Activated CD8-positive, alpha-beta memory T cell treated with anti-CD3 and anti-CD28 coated beads for 4 hours (primary cell): ENCODE results near the gene NCAM1.

Experiments
- DNase-seq, 2 donors: peaks; one replicate each; pipeline ENCODE4 v3.0.0-alpha.2; 2020; ENCODE audit warnings: low read depth in 2 of 2

NCAM1 gene

DNA sequence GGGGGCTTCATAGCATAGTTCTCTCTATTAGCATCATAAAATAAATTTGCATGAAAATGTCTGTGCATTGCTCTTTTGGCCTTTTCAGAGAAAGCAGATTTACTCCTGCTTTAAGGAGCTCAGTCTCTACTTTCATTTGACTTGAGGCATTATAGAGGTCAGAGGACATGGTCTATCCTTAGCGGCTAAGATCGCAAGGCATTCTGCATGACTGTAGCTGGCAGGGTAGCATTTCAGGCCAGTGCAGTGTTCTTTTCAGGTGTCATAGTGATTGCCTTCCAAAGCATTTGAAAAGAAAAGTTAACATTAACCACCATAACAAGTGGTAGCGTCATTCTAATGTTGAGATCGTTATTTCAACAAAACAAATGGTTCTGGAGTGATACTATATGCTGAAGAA is 126.5 kb downstream of the NCAM1 start:
- DNase-seq, result no peak

DNA sequence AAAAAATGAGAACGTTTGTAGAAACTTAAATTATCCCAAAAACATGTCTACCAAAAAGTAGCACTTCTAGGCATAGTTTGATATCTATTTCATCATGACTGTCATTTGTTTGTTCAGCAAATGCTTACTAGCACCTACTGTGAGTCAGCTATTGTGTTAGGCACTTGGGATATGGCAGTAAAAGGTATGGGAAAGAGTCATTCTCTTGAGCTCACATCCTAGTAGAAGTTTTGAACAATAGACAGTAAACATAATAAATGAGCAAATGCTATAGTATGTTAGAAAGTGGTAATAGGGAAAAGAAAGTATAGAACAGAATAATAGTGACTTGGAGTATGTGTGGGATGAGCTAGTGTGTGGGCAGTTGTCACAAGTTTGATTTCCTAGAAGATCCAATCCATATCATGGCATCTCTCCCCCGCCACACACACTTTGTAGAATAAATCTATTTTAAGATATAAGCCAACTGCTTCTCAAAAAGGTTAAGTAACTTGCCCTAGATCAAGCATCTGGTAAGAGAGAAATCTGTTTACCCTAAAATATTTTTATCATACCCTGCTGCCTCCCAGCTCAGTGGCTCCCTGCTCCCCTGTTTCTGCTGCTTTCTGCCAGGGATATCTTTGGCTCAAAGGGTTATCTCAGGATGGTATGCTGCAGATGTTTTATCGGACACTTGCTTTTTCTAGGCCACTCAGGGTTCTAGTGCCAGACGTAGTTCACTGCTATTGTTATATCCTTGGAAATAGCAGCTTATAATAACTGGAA is 129.7 kb downstream of the NCAM1 start:
- no peak for DNase-seq

DNA sequence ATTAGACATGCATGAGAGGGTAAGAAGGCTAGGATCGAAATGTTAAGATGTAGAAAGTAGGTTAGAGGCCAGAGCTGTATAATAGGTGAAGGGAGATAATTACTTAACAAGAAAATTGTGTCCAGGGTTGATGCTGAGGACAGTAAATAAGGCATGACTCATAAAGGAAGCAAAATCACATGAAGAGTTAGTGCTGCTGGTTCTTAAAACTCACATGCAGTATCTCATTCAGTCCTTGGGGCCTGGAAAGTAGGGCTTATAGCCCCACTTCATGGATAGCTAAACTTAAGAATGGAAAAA is 130.2 kb downstream of the NCAM1 start:
- DNase-seq, result no peak

DNA sequence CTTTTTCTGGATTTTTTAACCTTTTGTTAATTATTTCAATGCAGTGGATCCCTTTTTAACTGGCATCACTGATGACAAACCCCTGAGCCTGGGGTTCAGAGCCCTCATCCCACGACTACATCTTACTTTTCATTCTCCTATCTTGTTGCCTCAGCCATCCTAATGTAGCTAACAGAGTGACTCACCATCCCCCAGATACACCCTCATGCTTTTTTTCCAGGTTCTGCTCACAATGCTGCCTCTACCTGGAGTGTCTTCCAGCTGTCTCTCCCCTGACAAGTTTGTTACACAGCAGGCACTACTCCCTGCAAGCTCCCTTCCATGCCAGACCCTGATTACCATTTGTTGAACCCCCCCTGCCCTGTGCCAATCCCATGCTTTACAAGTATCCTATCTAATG is 135.4 kb downstream of the NCAM1 start:
- no peak for DNase-seq

DNA sequence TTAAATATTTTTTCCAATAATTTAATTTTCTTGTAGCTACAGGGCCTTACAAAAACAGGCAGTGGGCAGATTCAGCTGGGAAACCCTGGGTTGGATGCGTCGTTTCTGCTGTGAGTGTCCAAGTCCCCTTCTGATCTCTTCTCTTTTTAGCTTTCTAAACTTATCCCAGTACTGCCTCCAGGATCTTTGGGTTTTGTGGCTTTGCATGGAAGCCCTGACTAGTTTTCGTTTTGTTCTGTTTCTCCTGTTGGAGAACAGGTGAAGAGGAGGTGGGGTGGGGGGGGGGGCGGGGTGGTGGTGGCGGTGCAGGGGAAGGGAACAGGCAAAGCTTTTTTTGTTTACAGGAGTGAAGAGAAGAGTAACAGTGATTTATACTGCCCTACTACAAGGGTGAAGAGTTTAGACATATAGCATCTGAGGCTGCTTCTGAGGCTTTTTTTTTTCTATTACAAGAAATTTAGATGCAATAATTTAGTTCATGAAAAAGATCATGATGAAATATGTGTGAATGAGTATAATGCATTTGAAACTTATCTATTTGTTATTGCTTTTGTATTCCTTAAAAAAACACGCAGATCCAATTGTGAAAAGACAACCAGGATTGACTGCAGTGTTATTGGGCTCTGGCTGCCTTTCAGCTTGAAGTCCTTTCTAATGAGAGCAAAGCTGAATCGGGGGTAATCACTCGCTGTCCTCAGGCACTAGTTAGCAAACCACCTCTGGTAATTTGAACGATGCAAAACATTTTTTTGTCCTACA is 142.9 kb downstream of the NCAM1 start:
- no peak for DNase-seq

DNA sequence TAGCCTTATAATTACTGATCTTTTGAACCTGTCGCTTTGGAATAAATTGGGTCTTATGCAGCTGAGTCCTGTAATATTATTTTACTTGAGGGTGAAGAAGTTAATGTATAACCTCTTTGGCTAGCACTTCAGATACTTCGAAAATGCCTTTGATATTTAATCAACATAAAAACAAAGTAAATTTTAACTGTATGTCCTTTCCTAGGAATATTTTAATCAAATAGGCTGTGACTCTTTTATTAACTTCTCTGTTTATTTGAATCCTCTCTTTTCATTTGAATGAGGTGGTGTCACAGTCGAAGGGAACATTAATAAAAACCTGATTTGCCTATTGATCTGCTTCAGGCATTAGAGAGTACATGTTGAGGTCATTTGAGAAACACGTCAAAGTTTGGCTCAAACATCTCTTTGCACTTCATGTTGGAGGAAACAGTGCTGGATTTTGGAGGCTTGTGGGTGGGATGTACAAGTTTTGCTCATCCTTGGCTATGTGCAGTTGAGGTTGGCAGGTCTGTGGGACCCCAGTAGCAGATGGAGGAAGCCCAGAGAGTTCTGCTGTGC is 143.6 kb downstream of the NCAM1 start:
- no peak for DNase-seq

DNA sequence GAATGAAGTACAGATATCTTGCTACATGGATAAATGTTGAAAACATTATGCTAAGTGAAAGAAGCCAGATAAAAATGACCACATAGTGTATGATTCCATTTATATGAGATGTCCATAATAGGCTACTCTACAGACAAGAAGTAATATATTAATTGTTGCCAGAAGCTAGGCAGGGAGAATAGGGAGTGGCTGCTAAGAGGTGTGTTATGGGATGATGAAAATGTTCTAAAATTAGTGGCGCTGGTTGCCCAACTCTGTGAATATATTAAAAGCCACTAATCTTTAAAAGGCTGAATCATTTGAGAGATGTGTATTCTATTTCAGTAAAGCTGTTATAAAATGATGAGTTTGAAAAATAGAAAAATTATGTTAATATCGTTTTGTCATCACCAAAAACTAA is 144.4 kb downstream of the NCAM1 start:
- DNase-seq, result no peak

DNA sequence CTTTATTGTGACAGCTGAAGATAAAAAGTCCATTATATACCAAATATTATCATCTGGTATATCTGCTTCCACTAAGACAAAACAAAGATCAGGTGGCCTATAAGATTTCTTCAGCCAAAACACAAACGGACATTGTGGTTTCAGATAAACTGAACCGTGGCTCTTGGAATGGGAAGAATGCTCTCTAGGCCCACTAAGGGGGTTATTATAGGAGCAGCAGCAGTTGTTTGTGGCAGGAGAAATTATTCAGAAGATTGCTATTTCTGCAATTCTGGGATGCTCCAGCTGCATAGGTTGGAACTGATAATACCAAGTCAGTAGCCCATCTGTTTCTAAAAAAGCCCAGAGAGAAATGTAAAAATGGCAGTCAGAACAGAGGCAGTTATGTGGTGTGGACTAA is 145.3 kb downstream of the NCAM1 start:
- no peak for DNase-seq

DNA sequence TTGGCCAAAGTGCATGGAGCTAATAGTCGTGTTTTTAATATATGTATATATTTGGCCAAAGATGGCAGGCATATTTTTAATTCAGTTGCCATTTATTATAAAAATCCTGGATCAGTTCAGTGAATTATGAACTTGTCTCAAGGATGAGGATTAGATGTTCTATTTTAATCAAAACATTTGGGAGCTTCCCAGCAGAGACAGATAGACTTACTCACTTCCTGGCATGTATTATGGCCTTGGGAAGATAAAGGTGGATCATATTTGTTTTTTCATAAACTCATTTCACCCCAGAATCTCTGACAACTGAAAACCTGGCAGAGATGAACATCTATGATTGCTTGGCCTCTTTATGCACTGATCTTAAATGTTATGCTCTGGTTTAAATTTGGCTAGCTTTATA is 148.8 kb downstream of the NCAM1 start:
- DNase-seq, result no peak

DNA sequence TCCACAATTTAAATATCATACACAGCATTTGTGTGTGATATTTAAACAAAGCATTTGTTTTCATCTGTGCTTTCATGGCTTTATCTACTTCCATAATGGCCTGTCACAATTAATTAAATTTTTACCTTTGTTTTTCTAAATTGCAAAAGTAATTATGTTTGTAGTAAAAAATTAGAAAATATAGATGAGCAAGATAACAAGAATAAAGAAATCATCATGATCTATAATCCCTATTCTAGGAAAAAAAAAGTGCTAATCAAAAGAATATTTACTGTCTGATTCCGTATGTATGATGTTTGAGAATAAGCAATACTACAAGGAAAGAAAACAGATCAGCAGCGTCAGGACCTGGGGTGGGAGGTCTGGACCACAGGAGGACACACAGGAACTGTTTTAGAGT is 149.9 kb downstream of the NCAM1 start:
- DNase-seq, result no peak

DNA sequence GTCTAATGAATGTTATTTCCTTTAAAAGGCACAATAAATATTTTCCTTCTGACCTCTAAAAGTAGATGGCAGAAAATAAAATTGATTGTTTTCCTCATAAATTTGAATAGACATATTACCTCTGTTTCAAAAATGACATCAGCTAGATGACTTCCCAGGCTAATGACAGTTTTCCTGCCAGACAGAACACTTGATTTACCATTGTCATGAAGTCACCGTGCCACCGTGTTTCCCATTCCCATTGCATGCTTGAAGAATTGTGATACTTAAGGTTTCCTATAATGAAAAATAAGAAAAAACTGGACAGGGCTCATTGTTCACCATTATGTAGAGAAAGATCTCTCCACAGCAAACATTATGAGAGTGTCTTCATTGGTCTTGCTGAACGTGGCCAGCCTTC is 151.1 kb downstream of the NCAM1 start:
- DNase-seq, result no peak

DNA sequence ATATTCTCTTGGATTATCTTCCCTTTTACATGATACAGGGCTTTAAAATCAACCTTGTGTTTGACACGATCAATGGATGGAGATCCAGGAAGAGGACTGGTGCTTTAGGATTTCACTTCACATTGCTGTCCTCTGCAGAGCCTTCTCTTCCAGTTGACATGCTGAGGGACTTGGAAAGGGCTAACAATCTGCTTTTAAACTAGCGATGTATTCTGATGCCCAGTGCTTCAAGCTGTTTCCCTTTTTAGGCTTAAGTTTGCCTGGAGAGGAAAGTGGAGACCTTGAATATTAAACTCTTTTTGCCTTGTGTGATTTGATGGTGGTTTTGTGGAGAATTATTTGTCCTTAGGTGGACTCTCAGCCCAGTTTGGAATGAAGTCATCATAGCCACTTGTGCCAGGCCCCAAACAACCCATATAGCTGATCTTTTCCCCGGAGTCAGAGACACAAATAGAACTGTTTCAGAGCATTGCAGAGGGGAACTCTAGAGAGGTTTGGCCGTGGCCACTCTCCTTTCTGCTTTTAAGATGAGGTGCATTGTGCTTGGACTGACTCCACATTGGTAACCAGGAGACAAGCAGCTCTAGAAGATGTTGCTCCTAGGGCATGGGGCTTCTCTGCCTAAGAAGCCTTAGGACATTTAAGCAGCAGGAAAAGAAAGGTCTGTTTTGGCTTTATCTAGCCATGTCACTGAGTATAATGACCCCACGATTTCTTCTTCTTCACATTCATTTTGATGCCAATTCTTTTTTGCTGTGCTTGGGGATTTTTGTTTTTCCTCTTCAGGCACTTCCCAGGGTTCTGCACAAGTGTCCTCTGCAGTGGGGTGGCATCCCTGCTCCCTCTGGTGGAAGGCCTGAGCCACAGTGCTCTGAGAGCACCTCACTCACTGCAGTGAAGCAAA is 152.8 kb downstream of the NCAM1 start:
- DNase-seq, result no peak

DNA sequence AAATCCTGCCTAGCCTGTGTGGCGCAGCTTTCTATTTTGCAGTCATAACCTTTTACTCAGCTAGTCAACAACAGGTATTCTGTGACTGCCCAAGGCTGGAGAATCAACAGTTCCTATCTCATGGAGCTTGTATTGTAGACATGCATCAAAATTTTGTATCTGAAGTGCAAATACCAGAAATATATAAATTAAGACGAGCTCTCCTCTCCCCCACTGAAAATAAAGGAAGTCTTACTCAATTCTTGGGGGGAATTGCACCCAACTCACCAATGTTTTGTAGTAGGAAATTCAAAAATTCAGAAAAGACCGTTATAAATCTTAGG is 153.4 kb downstream of the NCAM1 start:
- no peak for DNase-seq

DNA sequence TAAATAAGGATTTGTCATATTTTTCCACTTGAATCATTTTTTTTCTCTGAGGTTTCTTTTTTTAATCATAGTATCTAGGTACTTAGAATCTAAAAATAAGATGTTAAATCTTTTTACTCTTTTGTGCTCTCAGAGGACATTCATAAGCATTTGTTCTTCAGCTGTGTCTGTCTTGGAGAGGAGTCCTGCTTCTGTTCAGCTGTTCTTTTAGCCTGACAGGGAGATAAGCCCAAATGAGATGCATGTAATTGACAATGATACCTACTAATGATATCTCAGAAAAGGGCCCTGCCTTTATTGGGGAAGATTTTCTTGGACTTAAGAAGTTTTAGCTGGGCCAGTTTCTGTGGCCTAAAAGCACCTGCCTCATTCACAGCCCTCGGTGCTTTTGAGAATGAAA is 156.9 kb downstream of the NCAM1 start:
- no peak for DNase-seq

DNA sequence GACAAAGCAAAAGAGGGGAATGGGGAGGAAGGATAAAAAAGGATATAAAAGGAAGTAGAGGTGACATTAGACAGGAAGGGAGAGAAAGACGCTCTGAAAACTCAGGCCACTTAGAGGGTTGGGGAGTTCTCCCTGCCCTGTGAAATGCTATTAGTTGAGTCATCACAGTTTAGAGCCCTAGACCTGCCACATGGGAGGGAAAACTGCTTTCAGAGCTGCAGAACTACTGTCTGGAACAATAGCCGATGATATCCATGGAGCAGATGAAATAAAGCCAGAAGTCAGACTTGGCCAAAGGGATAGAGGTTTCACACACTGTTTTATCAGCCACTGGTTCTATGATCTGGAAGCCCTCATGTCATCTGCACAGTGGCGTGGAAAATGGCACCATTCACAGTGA is 157.9 kb downstream of the NCAM1 start:
- no peak for DNase-seq

DNA sequence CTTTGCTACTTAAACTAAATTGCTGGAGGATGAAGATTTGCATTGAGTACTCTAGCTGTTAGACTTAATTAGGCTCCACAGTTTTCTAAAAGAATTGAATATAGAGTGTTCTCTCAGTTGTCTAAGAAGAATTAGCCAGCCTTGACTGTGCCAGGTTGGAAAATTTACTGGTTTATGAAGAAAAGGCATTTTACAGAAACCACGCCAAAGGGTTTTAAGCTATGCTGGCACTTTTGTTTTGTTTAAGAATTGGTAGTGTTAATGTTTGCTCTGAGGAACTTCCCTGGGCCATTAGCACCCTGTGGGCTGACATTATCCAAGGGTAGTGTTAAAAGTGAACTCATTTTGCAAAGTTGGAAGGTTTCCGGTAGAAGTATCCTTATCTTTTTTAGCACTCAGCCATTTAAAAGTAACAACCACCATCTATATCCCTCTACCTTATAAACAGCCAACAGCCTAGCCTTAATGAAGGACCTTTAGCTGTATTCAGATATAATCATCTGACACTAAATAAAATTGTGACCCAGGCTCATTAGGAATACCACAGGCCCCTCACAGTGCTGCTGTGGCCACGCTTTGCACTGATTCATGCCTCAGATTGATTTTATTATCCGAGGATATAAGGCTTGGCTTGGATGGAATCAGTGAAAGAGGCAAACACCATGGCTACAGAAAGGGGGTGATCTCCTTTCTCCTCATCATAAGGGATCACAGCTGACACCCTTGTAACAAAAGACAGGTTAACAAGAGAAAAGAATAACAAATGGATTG is 158.9 kb downstream of the NCAM1 start:
- no peak for DNase-seq

DNA sequence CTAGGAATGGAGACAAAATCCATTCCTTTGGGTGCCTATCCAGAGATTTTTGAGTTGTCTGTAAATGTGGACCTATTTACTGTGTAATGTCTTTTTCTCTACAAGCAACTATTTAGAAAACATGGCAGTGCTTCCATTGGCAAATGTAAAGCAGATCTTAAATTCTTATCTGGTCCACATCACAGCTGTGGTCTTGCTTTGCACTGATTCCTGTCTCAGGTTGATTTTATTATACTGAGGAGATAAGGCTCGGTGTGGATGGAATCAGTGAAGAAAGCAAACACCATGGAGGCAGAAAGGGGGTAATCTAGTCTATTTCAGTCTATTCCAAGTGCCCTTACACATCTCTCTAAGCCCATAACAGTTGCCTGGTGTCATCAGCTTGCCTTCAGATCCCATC is 160.5 kb downstream of the NCAM1 start:
- no peak for DNase-seq

DNA sequence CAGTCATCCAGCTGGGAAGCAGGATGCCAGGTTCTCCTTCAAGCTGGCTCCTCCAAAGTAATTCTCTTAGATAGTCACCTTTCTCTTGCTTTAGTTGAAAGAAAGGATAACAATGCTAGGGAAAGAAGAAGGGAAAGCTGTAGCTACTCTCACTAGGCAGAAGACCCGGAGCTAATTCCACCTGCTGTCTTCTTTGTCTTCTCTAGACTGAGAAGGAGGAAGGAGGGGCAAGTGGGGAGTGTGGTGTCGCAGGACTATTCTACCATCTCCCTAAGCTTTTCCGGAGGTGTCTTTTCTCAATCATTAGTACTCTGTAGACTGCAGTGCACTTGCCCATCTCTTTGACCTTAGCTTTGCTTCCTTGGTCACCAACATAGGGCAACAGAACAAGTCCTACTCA is 162.8 kb downstream of the NCAM1 start:
- no peak for DNase-seq

DNA sequence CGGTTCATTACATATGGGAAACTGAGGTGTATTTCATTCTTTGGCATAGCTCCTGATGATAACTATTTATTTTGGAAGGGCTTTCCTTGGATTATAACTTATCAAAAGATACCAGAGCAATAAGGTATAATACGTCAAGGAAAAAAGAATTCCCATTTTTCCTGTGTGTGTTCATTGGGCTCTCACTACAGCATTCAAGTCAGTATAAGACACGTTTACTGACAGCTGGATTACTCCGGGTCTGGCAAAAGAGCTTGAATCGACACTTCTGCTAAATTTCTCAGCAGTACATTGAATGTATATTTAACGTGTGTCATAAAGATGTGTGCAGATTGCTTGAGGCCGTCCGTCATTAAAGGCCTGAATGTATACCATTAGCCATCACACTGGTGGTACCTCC is 163.4 kb downstream of the NCAM1 start:
- no peak for DNase-seq

DNA sequence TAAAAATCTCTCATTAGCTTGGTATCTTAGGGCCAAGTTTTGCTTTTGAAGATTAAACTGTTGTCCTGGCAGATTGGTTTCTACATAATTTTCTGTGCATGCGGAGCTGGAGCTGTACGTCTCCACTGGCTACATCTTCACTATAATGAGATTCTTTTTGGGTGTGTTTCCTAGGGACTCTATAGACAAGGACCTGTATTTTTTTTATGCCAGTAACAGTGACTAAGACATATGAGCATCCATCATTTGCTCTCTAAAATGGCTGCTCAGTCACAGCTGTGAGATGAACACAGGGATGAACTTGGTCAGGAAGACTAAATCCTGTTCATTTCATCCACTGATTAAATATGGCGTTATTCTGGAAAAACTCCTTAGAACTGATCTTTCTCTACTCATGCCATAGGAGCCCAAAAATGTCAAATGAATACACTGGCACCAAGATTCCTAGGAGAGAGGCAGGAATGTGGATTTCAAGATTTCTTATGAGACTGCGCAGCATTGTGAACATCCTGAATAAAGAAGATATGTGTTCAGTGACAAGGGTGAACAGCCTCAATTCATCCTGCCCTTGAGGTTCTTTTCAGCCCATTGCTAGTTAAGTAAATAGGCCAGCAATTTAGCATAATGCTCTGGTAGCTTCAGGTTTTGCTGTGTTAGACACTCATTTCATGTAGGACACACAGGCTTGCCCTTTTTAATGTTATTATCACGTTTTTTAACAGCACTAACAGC is 168.2 kb downstream of the NCAM1 start:
- DNase-seq, result no peak
